Keratinocyte (primary cell): ENCODE results near the gene FAM110D. TPM values are rescaled to one million over a fixed set of nuclear protein-coding genes. Genes with fewer than 3 reads are reported as not detected.
A peak's percentile ranks its signal among the peaks of the same experiment; 100 is the strongest.

Experiments
- DNase-seq: peaks from one replicate; pipeline ENCODE4 v3.0.0-alpha.2; 2011; ENCODE audit warnings: low read depth, missing footprints, low spot score
- FAIRE-seq: peaks from 2 replicates; lab custom pipeline; 2011; peaks lifted over from hg19 to GRCh38; lab: Jason Lieb, UNC
- H2AFZ ChIP-seq: 2 replicates; pipeline ENCODE4 v1.6.0; 2012; ENCODE audit warnings: low read length, control low read depth, inconsistent platforms; ENCODE audit not compliant: control insufficient read depth
- H3K27ac ChIP-seq: 2 replicates; pipeline ENCODE4 v1.5.1; 2011; ENCODE audit warnings: low read length; ENCODE audit not compliant: control insufficient read depth, insufficient read depth
- H3K27me3 ChIP-seq: 3 replicates; pipeline ENCODE4 v1.6.0; 2011; ENCODE audit warnings: low read length; ENCODE audit not compliant: control insufficient read depth, insufficient read depth; ENCODE audit errors: extremely low read depth
- H3K36me3 ChIP-seq, 2 experiments: 2 replicates in 1 of 2; 3 replicates in 1 of 2; pipeline ENCODE4 v1.5.1; 2011; ENCODE audit warnings: low read length in 2 of 2, mild to moderate bottlenecking in 1 of 2; ENCODE audit not compliant: control insufficient read depth in 2 of 2, insufficient read depth in 2 of 2; ENCODE audit errors: extremely low read depth in 1 of 2
- H3K4me1 ChIP-seq: 3 replicates; pipeline ENCODE4 v1.5.1; 2011; ENCODE audit warnings: low read length; ENCODE audit not compliant: control insufficient read depth, insufficient read depth; ENCODE audit errors: extremely low read depth
- H3K4me2 ChIP-seq: 3 replicates; pipeline ENCODE4 v1.6.0; 2011; ENCODE audit warnings: low read depth, low read length; ENCODE audit not compliant: control insufficient read depth, insufficient read depth; ENCODE audit errors: extremely low read depth
- H3K4me3 ChIP-seq, 3 experiments: fragments of 200-600 bp in 1 of 3; sonication (generic) in 1 of 3; 2 replicates in 2 of 3; 3 replicates in 1 of 3; pipeline ENCODE4 v1.5.1; 2011 to 2016; ENCODE audit warnings: low read length in 3 of 3, mild to moderate bottlenecking in 3 of 3, control low read depth in 2 of 3, inconsistent platforms in 1 of 3, low read depth in 1 of 3, mixed read lengths in 1 of 3, mixed run types in 1 of 3, moderate library complexity in 1 of 3; ENCODE audit not compliant: control insufficient read depth in 2 of 3, insufficient read depth in 2 of 3; ENCODE audit errors: extremely low read depth in 1 of 3
- H3K79me2 ChIP-seq: 2 replicates; pipeline ENCODE4 v1.6.0; 2012; ENCODE audit warnings: low read length; ENCODE audit not compliant: control insufficient read depth, insufficient read depth
- H3K9ac ChIP-seq: 3 replicates; pipeline ENCODE4 v1.6.0; 2011; ENCODE audit warnings: low read length; ENCODE audit not compliant: control insufficient read depth, insufficient read depth; ENCODE audit errors: extremely low read depth
- H3K9me1 ChIP-seq: 3 replicates; pipeline ENCODE4 v1.6.0; 2011; ENCODE audit warnings: low read length; ENCODE audit not compliant: control insufficient read depth, insufficient read depth; ENCODE audit errors: extremely low read depth
- H3K9me3 ChIP-seq: 2 replicates; pipeline ENCODE4 v1.5.1; 2012; ENCODE audit warnings: low read depth, low read length; ENCODE audit not compliant: control insufficient read depth
- H4K20me1 ChIP-seq: 3 replicates; pipeline ENCODE4 v1.6.0; 2011; ENCODE audit warnings: low read length; ENCODE audit not compliant: control insufficient read depth, insufficient read depth; ENCODE audit errors: extremely low read depth
- CTCF ChIP-seq, 3 experiments: IDR thresholded peaks in 1 of 3; conservative IDR thresholded peaks in 1 of 3; optimal IDR thresholded peaks in 1 of 3; 2 replicates in 2 of 3; 3 replicates in 1 of 3; pipeline versions ENCODE3 to v1.5.1; 2011; ENCODE audit warnings: low read length in 3 of 3, mild to moderate bottlenecking in 3 of 3, moderate library complexity in 2 of 3, control low read depth in 1 of 3, inconsistent platforms in 1 of 3; ENCODE audit not compliant: insufficient read depth in 2 of 3; ENCODE audit errors: extremely low read depth in 1 of 3
- EZH2 ChIP-seq: IDR thresholded peaks from one replicate; pipeline ENCODE4 v1.6.1; 2012; ENCODE audit warnings: inconsistent platforms, mild to moderate bottlenecking, low read length, moderate library complexity
- dilution Hi-C: fragments of 300-500 bp; cut with MboI; formaldehyde crosslinking; loops from one replicate; pipeline ENCODE4 v1.7.0; 2020; ENCODE audit warnings: low sequenced_read_pairs; ENCODE audit not compliant: extremely low pct_ligation_motif_present
- polyA plus RNA-seq, 5 experiments: library from polyadenylated mRNA; depleted of rRNA in 3 of 5; stranded (reverse) in 3 of 5; stranded (forward) in 1 of 5; unstranded in 1 of 5; fragments of >200 nt; gene quantifications; 1 replicate in 1 of 5; 2 replicates in 3 of 5; 3 replicates in 1 of 5; pipeline versions ENCODE4 v1.2.1 to v1.2.3, GENCODE V29; 2011 to 2012; ENCODE audit warnings: missing spikeins in 2 of 5, low read depth in 1 of 5, low replicate concordance in 1 of 5

Gene FAM110D
- polyA plus RNA-seq, 1 donor (not counting 4 experiments of a cell fraction or from before 2014, with no cell fraction given), result not detected

GRCh38 chr1:26182383-26182696 lies 23.5 kb downstream of the FAM110D start:
- no peaks in the 10 kb centered on the region for H3K9me1 ChIP-seq
- H3K36me3 ChIP-seq, result peaks cover 22 to 40% of the 10 kb centered on the region in 2 experiments
- no peaks in the 10 kb centered on the region for H4K20me1 ChIP-seq
- H3K27me3 ChIP-seq, result no peaks in the 10 kb centered on the region
- peaks cover 25% of the 10 kb centered on the region for H3K4me1 ChIP-seq
- no peak for TF ChIP-seq CTCF (optimal IDR thresholded peaks at IDR 0.05 in 1 of 3, IDR thresholded peaks at IDR 0.05 in 1 of 3, conservative IDR thresholded peaks at IDR 0.05 in 1 of 3; ENCODE audit: extremely low read depth in 1 of 3, insufficient read depth in 2 of 3, low read length in 3 of 3)
- TF ChIP-seq EZH2, result no peak
- dilution Hi-C loops, result no loop called here
- no peak overlapping the region for H3K27ac ChIP-seq
- H3K79me2 ChIP-seq, result peaks cover 9% of the 10 kb centered on the region
- H3K9ac ChIP-seq, result peak overlapping the region; percentile 11
- no peaks in the 10 kb centered on the region for H3K9me3 ChIP-seq
- no peak for DNase-seq
- FAIRE-seq, result no peak
- no peak overlapping the region for H3K4me2 ChIP-seq
- no peak overlapping the region for H3K4me3 ChIP-seq
- no peak overlapping the region for H2AFZ ChIP-seq

- Histone ChIP-seq H4K20me1 (no peaks in the 10 kb centered on the region), H3K4me3 (no peak overlapping the region), H3K27ac (no peak overlapping the region), H3K79me2 (no peaks in the 10 kb centered on the region), H3K9ac (no peak overlapping the region), H3K4me1 (peaks cover 15% of the 10 kb centered on the region), H3K9me1 (no peaks in the 10 kb centered on the region), H3K27me3 (no peaks in the 10 kb centered on the region), H3K9me3 (no peaks in the 10 kb centered on the region), H2AFZ (no peak overlapping the region), H3K4me2 (no peak overlapping the region), H3K36me3 (peaks cover 34 to 50% of the 10 kb centered on the region in 2 experiments)
- no peak for TF ChIP-seq EZH2
- TF ChIP-seq CTCF (optimal IDR thresholded peaks at IDR 0.05 in 1 of 3, IDR thresholded peaks at IDR 0.05 in 1 of 3, conservative IDR thresholded peaks at IDR 0.05 in 1 of 3; ENCODE audit: extremely low read depth in 1 of 3, insufficient read depth in 2 of 3, low read length in 3 of 3), result no peak
- dilution Hi-C loops, result no loop called here
- no peak for DNase-seq
- FAIRE-seq, result no peak
These were observed 25.2 kb downstream of the FAM110D start for GRCh38 chr1:26184086-26184485.
